Measurements from ENCODE around the gene RAB3IL1.

The RAB3IL1 gene

GRCh38 chr11:61930933-61931332, 13.6 kb upstream of the RAB3IL1 start:
- Histone ChIP-seq H3K27ac (ENCODE audit: extremely low read depth, low read depth, low read length) (no peak overlapping the region), H3K4me3 (ENCODE audit: low read depth, low read length) (no peak overlapping the region), H3K36me3 (ENCODE audit: control insufficient read depth in 2 of 2, insufficient read depth in 1 of 2, low read length in 2 of 2) (no peaks in the 10 kb centered on the region), H3K9me3 (ENCODE audit: control insufficient read depth, insufficient read depth, low read depth, low read length) (no peaks in the 10 kb centered on the region), H3K4me1 (ENCODE audit: control insufficient read depth, insufficient read depth, low read length) (no peaks in the 10 kb centered on the region)
- ChIA-PET POLR2A (no interaction called here), CTCF (interaction anchor here (0.7 to 9.8 kb wide), 4 partner anchors 16 to 152 kb away, joined by 3 to 88 read pairs (median 4); no protein-coding TSS in a partner anchor)
- TF ChIP-seq ZNF571 (tag by site-specific recombination; IDR thresholded peaks at IDR 0.05) (no peak), PRDM6 (tag by site-specific recombination; IDR thresholded peaks at IDR 0.05) (no peak), PRDM1 (tag by site-specific recombination; IDR thresholded peaks at IDR 0.05) (no peak), ZNF112 (tag by site-specific recombination; IDR thresholded peaks at IDR 0.05) (no peak), ZBTB20 (tag by site-specific recombination; IDR thresholded peaks at IDR 0.05) (no peak), ZNF664 (tag by site-specific recombination; IDR thresholded peaks at IDR 0.05) (no peak), ZFHX2 (tag by site-specific recombination; conservative IDR thresholded peaks at IDR 0.05) (no peak)

- POLR2A ChIA-PET, result interaction anchor here (0.7 to 0.8 kb wide), 2 partner anchors 17 to 54 kb away, joined by 3 read pairs; no protein-coding TSS in a partner anchor
- Histone ChIP-seq H3K36me3 (ENCODE audit: control insufficient read depth in 2 of 2, insufficient read depth in 1 of 2, low read length in 2 of 2) (no peaks in the 10 kb centered on the region), H3K9me3 (ENCODE audit: control insufficient read depth, insufficient read depth, low read depth, low read length) (no peaks in the 10 kb centered on the region), H3K4me3 (ENCODE audit: low read depth, low read length) (no peak overlapping the region), H3K27ac (ENCODE audit: extremely low read depth, low read depth, low read length) (no peak overlapping the region), H3K4me1 (ENCODE audit: control insufficient read depth, insufficient read depth, low read length) (no peaks in the 10 kb centered on the region)
- CTCF ChIA-PET, result interaction anchor here (0.6 to 9.8 kb wide), 7 partner anchors 16 to 166 kb away, joined by 3 to 88 read pairs (median 4); no protein-coding TSS in a partner anchor
- TF ChIP-seq ZNF521 (tag by site-specific recombination; IDR thresholded peaks at IDR 0.05), result no peak
- TF ChIP-seq ZNF677 (tag by site-specific recombination; IDR thresholded peaks at IDR 0.05), result no peak
- no peak for TF ChIP-seq ZBTB8A (tag by site-specific recombination; IDR thresholded peaks at IDR 0.05)
- no peak for TF ChIP-seq ZNF529 (tag by site-specific recombination; IDR thresholded peaks at IDR 0.05; ENCODE audit: insufficient replicate concordance)
- no peak for TF ChIP-seq ZNF501 (tag by site-specific recombination; IDR thresholded peaks at IDR 0.05)
- TF ChIP-seq ZNF600 (tag by site-specific recombination; IDR thresholded peaks at IDR 0.05), result no peak
- no peak for TF ChIP-seq ZNF23 (tag by site-specific recombination; IDR thresholded peaks at IDR 0.05; ENCODE audit: borderline replicate concordance)
- TF ChIP-seq ZNF398 (tag by site-specific recombination; IDR thresholded peaks at IDR 0.05), result no peak
- TF ChIP-seq ZBTB10 (tag by site-specific recombination; IDR thresholded peaks at IDR 0.05), result no peak
- TF ChIP-seq ZNF302 (tag by site-specific recombination; IDR thresholded peaks at IDR 0.05; ENCODE audit: low read depth), result no peak
- no peak for TF ChIP-seq ZNF560 (tag by site-specific recombination; IDR thresholded peaks at IDR 0.05; ENCODE audit: borderline replicate concordance)
- no peak for TF ChIP-seq ZBTB1 (tag by site-specific recombination; IDR thresholded peaks at IDR 0.05)
- TF ChIP-seq ZNF639 (tag by site-specific recombination; IDR thresholded peaks at IDR 0.05), result no peak
- no peak for TF ChIP-seq HIC1 (tag by site-specific recombination; IDR thresholded peaks at IDR 0.05)
- TF ChIP-seq ZNF449 (tag by site-specific recombination; IDR thresholded peaks at IDR 0.05), result no peak
- no peak for TF ChIP-seq ZNF140 (tag by site-specific recombination; IDR thresholded peaks at IDR 0.05)
These were observed 11.2 kb upstream of the RAB3IL1 start for GRCh38 chr11:61928606-61929005.
